ENCODE measurements around the gene SPAG9. TPM values are rescaled to one million over a fixed set of nuclear protein-coding genes. Genes with fewer than 3 reads are reported as not detected.

Gene SPAG9
- total and polyA plus RNA-seq, 2 of the 8 experiments (the other 6 are each of a cell fraction or from before 2014, with no cell fraction given), result 9.8 to 63.8 TPM

GRCh38 chr17:50928646-50929045, 192.0 kb downstream of the SPAG9 start:
- ChIA-PET POLR2A (ENCODE audit: partially characterized antibody) (interaction anchor here (4.4 kb wide), 1 partner anchor 63 kb away, joined by 33 read pairs; the partner anchor contains the start of gene TOB1), CTCF (ENCODE audit: partially characterized antibody) (interaction anchor here (1.3 to 1.6 kb wide), 3 partner anchors 10 to 23 kb away, joined by 3 to 4 read pairs (median 4); no protein-coding TSS in a partner anchor)
- Histone ChIP-seq H3K23ac (ENCODE audit: insufficient read length) (no peak overlapping the region), H4K8ac (ENCODE audit: extremely low read depth, insufficient read depth, low read length) (no peak overlapping the region), H4K91ac (replicated peaks; ENCODE audit: insufficient read length, low read length) (no peak overlapping the region), H3K4me2 (ENCODE audit: insufficient read depth in 1 of 2, low read depth in 2 of 2, low read length in 2 of 2) (no peak overlapping the region), H4K20me1 (replicated peaks in 1 of 2; ENCODE audit: control insufficient read depth in 1 of 2, insufficient read depth in 2 of 2, low read length in 2 of 2) (no peaks in the 10 kb centered on the region), H3K56ac (replicated peaks; ENCODE audit: insufficient read length, low read depth, low read length) (no peak overlapping the region), H3K36me3 (ENCODE audit: control insufficient read depth in 2 of 4, insufficient read depth in 4 of 4, low read length in 3 of 4) (no peaks in the 10 kb centered on the region), H3K27me3 (replicated peaks in 1 of 4; ENCODE audit: control insufficient read depth in 3 of 4, extremely low read depth in 1 of 4, insufficient read depth in 3 of 4, low read length in 3 of 4) (peaks cover 0 to 6% (median 5%) of the 10 kb centered on the region in 4 experiments; a peak in 4 of 7 replicates), H2BK12ac (ENCODE audit: low read depth, low read length) (no peak overlapping the region), H2BK5ac (ENCODE audit: low read depth, low read length) (no peak overlapping the region), H3K4me3 (ENCODE audit: extremely low read depth in 1 of 4, insufficient read depth in 2 of 4, low read depth in 3 of 4, low read length in 4 of 4) (no peak overlapping the region), H2BK120ac (replicated peaks; ENCODE audit: low read depth, low read length) (no peak overlapping the region), H3K9me3 (ENCODE audit: insufficient read depth in 2 of 2, low read depth in 1 of 2, low read length in 1 of 2) (no peaks in the 10 kb centered on the region), H4K5ac (ENCODE audit: insufficient read length, low read depth, low read length) (no peak overlapping the region), H3K79me2 (ENCODE audit: control insufficient read depth in 1 of 2, insufficient read depth in 2 of 2, low read length in 2 of 2) (no peaks in the 10 kb centered on the region), H3K4ac (replicated peaks; ENCODE audit: insufficient read length, low read depth, low read length) (no peak overlapping the region), H3K27ac (ENCODE audit: low read depth, low read length) (no peak overlapping the region), H3K4me1 (replicated peaks in 1 of 4; ENCODE audit: control insufficient read depth in 3 of 4, insufficient read depth in 4 of 4, low read length in 3 of 4) (peaks cover 6 to 19% (median 7%) of the 10 kb centered on the region in 4 experiments; a peak in 6 of 7 replicates), H2BK20ac (ENCODE audit: low read length) (no peak overlapping the region), H3K9ac (replicated peaks in 1 of 4; ENCODE audit: extremely low read depth in 1 of 4, low read depth in 3 of 4, low read length in 3 of 4) (no peak overlapping the region; a peak in 1 of 7 replicates), H3K14ac (ENCODE audit: insufficient read length) (no peak overlapping the region), H3K18ac (ENCODE audit: extremely low read depth, low read length) (no peak overlapping the region), H3K23me2 (ENCODE audit: low read depth, low read length) (peaks cover 3% of the 10 kb centered on the region), H2AK5ac (ENCODE audit: low read depth, low read length) (no peak overlapping the region), H2AFZ (ENCODE audit: low read length) (no peak overlapping the region), H3K79me1 (ENCODE audit: low read depth, low read length) (no peaks in the 10 kb centered on the region), H2BK15ac (ENCODE audit: low read length) (no peak overlapping the region)
- FAIRE-seq (no peak), DNase-seq (ENCODE audit: low read depth in 1 of 2, low spot score in 2 of 2) (no peak)
- 94% methylated on average over 4 of the region's 4 CpGs; no CpG with 5 or more reads in 1 of the 2 experiments for WGBS, 2 experiments (ENCODE audit: extremely low coverage in 1 of 2, insufficient coverage in 1 of 2, insufficient read length in 1 of 2, insufficient replicate concordance in 2 of 2, low coverage in 1 of 2, low lambda C conversion rate in 2 of 2, missing lambda C conversion rate in 1 of 2)
- TF ChIP-seq CHD1 (IDR thresholded peaks at IDR 0.05; ENCODE audit: low read depth, low read length) (no peak), GABPA (IDR thresholded peaks at IDR 0.05; ENCODE audit: borderline replicate concordance, insufficient read depth, low read length) (no peak), SAP30 (IDR thresholded peaks at IDR 0.05; ENCODE audit: insufficient read depth, insufficient replicate concordance, low read length) (no peak), HDAC6 (IDR thresholded peaks at IDR 0.05; ENCODE audit: low read depth, low read length) (no peak), SP1 (IDR thresholded peaks at IDR 0.05; ENCODE audit: low read depth, low read length) (no peak), NRF1 (IDR thresholded peaks at IDR 0.05; ENCODE audit: low read depth, low read length) (no peak), BRCA1 (IDR thresholded peaks at IDR 0.05; ENCODE audit: low read depth, low read length) (no peak), TCF12 (IDR thresholded peaks at IDR 0.05; ENCODE audit: low read depth, low read length) (no peak), SP4 (IDR thresholded peaks at IDR 0.05; ENCODE audit: low read length) (no peak), MAFK (IDR thresholded peaks at IDR 0.05; ENCODE audit: low read depth, low read length) (no peak), TAF1 (IDR thresholded peaks at IDR 0.05; ENCODE audit: low read depth, low read length) (no peak), RAD21 (IDR thresholded peaks at IDR 0.05 in 1 of 2, conservative IDR thresholded peaks at IDR 0.05 in 1 of 2; ENCODE audit: low read depth in 2 of 2, low read length in 2 of 2) (no peak), CEBPB (IDR thresholded peaks at IDR 0.05; ENCODE audit: low read depth, low read length) (no peak)

Measured in H1 (cell line).